ENCODE measurements around the gene MAGEA10.

- TF ChIP-seq YY1 (IDR thresholded peaks at IDR 0.05; ENCODE audit: insufficient read depth, insufficient read length) (no peak), ZNF274 (IDR thresholded peaks at IDR 0.05; ENCODE audit: low read depth, low read length) (no peak)
Observed at GRCh38 chrX:152108527-152108926, 29.9 kb downstream of the MAGEA10 start.

All from NT2/D1 (cell line).